ENCODE measurements around the gene NUP93.

Gene NUP93

GRCh38 chr16:56814537-56815432 lies 84.9 kb downstream of the NUP93 start:
- in situ Hi-C loops (cut with HindIII; ENCODE audit: low sequenced_read_pairs) = no loop called here
- DNase-seq (ENCODE audit: low read depth) = no peak
- TF ChIP-seq CTCF (IDR thresholded peaks at IDR 0.05; ENCODE audit: low read depth, low read length, missing control alignments) = no peak
- no peak overlapping the region for H3K4me3 ChIP-seq (ENCODE audit: low read depth, low read length)

GRCh38 chr16:56815721-56816120 lies 85.8 kb downstream of the NUP93 start:
- no peak for TF ChIP-seq CTCF (IDR thresholded peaks at IDR 0.05; ENCODE audit: low read depth, low read length, missing control alignments)
- H3K4me3 ChIP-seq (ENCODE audit: low read depth, low read length) = no peak overlapping the region
- no peak for DNase-seq (ENCODE audit: low read depth)
- in situ Hi-C loops (cut with HindIII; ENCODE audit: low sequenced_read_pairs) = no loop called here

- no peak overlapping the region for H3K4me3 ChIP-seq (ENCODE audit: low read depth, low read length)
- in situ Hi-C loops (cut with HindIII; ENCODE audit: low sequenced_read_pairs) = no loop called here
- TF ChIP-seq CTCF (IDR thresholded peaks at IDR 0.05; ENCODE audit: low read depth, low read length, missing control alignments) = no peak
- DNase-seq (ENCODE audit: low read depth) = no peak
These were observed 87.1 kb downstream of the NUP93 start for GRCh38 chr16:56817056-56817455.

- no peak for DNase-seq (ENCODE audit: low read depth)
- H3K4me3 ChIP-seq (ENCODE audit: low read depth, low read length) = no peak overlapping the region
- in situ Hi-C loops (cut with HindIII; ENCODE audit: low sequenced_read_pairs) = no loop called here
- TF ChIP-seq CTCF (IDR thresholded peaks at IDR 0.05; ENCODE audit: low read depth, low read length, missing control alignments) = no peak
These were observed 88.0 kb downstream of the NUP93 start for GRCh38 chr16:56817938-56818337.

GRCh38 chr16:56823081-56823733 lies 93.3 kb downstream of the NUP93 start:
- H3K4me3 ChIP-seq (ENCODE audit: low read depth, low read length) = no peak overlapping the region

GRCh38 chr16:56824331-56824730 lies 94.4 kb downstream of the NUP93 start:
- DNase-seq (ENCODE audit: low read depth) = no peak
- no peak overlapping the region for H3K4me3 ChIP-seq (ENCODE audit: low read depth, low read length)
- in situ Hi-C loops (cut with HindIII; ENCODE audit: low sequenced_read_pairs) = no loop called here
- TF ChIP-seq CTCF (IDR thresholded peaks at IDR 0.05; ENCODE audit: low read depth, low read length, missing control alignments) = peak; percentile 40

More at GRCh38 chr16:56823081-56823733, 93.3 kb downstream of the NUP93 start:
- no peak for DNase-seq (ENCODE audit: low read depth)
- in situ Hi-C loops (cut with HindIII; ENCODE audit: low sequenced_read_pairs) = no loop called here
- TF ChIP-seq CTCF (IDR thresholded peaks at IDR 0.05; ENCODE audit: low read depth, low read length, missing control alignments) = no peak
